Measurements from ENCODE around the gene AIPL1. TPM values are rescaled to one million over a fixed set of nuclear protein-coding genes. Genes with fewer than 3 reads are reported as not detected.
A peak's percentile ranks its signal among the peaks of the same experiment; 100 is the strongest.

AIPL1 gene
- total and polyA plus RNA-seq, 12 donors: not detected

GRCh38 chr17:6425407-6425806, 9.5 kb downstream of the AIPL1 start:
- TF ChIP-seq CTCF (IDR thresholded peaks at IDR 0.05) (no peak), POLR2A (IDR thresholded peaks at IDR 0.05) (no peak)
- H3K27me3 ChIP-seq: no peaks in the 10 kb centered on the region
- H3K4me1 ChIP-seq (replicated peaks in 1 of 2): peaks cover 0 to 4% of the 10 kb centered on the region in 2 donors
- H3K36me3 ChIP-seq (replicated peaks in 1 of 2): no peaks in the 10 kb centered on the region
- DNase-seq: no peak
- intact Hi-C loops (cut with DNase I): loop anchor here (5.0 to 10.0 kb wide), 2 partner anchors 721 to 838 kb away; no protein-coding TSS in a partner anchor
- 86 to 96% (median 91%) methylated on average over 5 to 18 of the region's 18 CpGs for WGBS, 4 donors
- no peak overlapping the region for H3K27ac ChIP-seq
- no peaks in the 10 kb centered on the region for H3K9me3 ChIP-seq (replicated peaks in 1 of 3)
- no peak overlapping the region for H3K4me3 ChIP-seq

- H3K27ac ChIP-seq: no peak overlapping the region
- H3K27me3 ChIP-seq: no peaks in the 10 kb centered on the region
- no peak for DNase-seq
- intact Hi-C loops (cut with DNase I): loop anchor here in 1 of 2 donors (10.0 kb wide), 1 partner anchor 719 kb away; no protein-coding TSS in a partner anchor
- no peaks in the 10 kb centered on the region for H3K9me3 ChIP-seq (replicated peaks in 1 of 3)
- WGBS, 4 donors: 64 to 73% (median 71%) methylated on average over 12 to 14 of the region's 14 CpGs
- H3K4me1 ChIP-seq (replicated peaks in 1 of 2): peaks cover 0 to 4% of the 10 kb centered on the region in 2 donors
- no peak overlapping the region for H3K4me3 ChIP-seq
- H3K36me3 ChIP-seq (replicated peaks in 1 of 2): no peaks in the 10 kb centered on the region
- no peak for TF ChIP-seq CTCF (IDR thresholded peaks at IDR 0.05)
- no peak for TF ChIP-seq POLR2A (IDR thresholded peaks at IDR 0.05)
These were observed 11.0 kb downstream of the AIPL1 start for GRCh38 chr17:6423931-6424330.

- intact Hi-C loops (cut with DNase I): loop anchor here in 1 of 2 donors (1.0 to 10.0 kb wide), 2 partner anchors 718 to 832 kb away; no protein-coding TSS in a partner anchor
- WGBS, 4 donors: 51 to 61% (median 57%) methylated on average over 9 to 13 of the region's 13 CpGs
- Histone ChIP-seq H3K27me3 (no peaks in the 10 kb centered on the region), H3K9me3 (replicated peaks in 1 of 3) (no peaks in the 10 kb centered on the region), H3K27ac (no peak overlapping the region), H3K36me3 (replicated peaks in 1 of 2) (no peaks in the 10 kb centered on the region), H3K4me3 (no peak overlapping the region), H3K4me1 (replicated peaks in 1 of 2) (peaks cover 0 to 4% of the 10 kb centered on the region in 2 donors)
- TF ChIP-seq CTCF (IDR thresholded peaks at IDR 0.05) (no peak), POLR2A (IDR thresholded peaks at IDR 0.05) (no peak)
- no peak for DNase-seq
These were observed 12.2 kb downstream of the AIPL1 start for GRCh38 chr17:6422654-6423241.

- intact Hi-C loops (cut with DNase I): loop anchor here in 1 of 2 donors (1.0 to 10.0 kb wide), 2 partner anchors 717 to 832 kb away; no protein-coding TSS in a partner anchor
- WGBS, 4 donors: 24 to 57% (median 25%) methylated on average over 2 to 13 of the region's 13 CpGs
- Histone ChIP-seq H3K36me3 (replicated peaks in 1 of 2) (no peaks in the 10 kb centered on the region), H3K27ac (no peak overlapping the region), H3K4me1 (replicated peaks in 1 of 2) (no peaks in the 10 kb centered on the region), H3K4me3 (no peak overlapping the region), H3K27me3 (no peaks in the 10 kb centered on the region), H3K9me3 (replicated peaks in 1 of 3) (no peaks in the 10 kb centered on the region)
- peak; percentile 76 to 90 (median 83) for DNase-seq
- peak; percentile 78 to 90 (median 86) for TF ChIP-seq CTCF (IDR thresholded peaks at IDR 0.05)
- no peak for TF ChIP-seq POLR2A (IDR thresholded peaks at IDR 0.05)
These were observed 13.0 kb downstream of the AIPL1 start for GRCh38 chr17:6421700-6422604.
